GM11168 (cell line): ENCODE results near the gene SPEF1.

Experiments used
- in situ Hi-C: fragments of 300-500 bp; cut with MboI; formaldehyde crosslinking; loops from one replicate; pipeline ENCODE4 v1.12.0; 2022; ENCODE audit warnings: low sequenced_read_pairs; ENCODE audit not compliant: unreplicated experiment

The SPEF1 gene

GRCh38 chr20:3811467-3812258 lies 30.4 kb upstream of the SPEF1 start:
- in situ Hi-C loops, result no loop called here

DNA sequence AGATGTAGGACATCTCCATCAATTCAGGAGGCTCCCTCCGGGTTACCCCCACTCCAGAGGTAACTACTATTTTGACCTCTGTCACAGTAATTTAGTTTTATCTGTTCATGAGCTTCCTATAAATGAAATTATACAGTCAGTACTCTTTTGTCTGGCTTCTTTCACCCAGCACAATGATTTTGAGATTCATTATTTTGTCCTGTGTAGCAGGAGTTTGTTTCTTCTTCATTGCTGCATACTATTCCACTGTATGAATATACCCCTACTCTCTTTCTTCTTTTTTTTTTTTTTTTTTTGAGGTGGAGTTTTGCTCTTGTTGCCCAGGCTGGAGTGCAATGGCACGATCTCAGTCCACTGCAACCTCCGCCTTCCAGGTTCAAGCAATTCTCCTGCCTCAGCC lies 27.3 kb upstream of the SPEF1 start:
- in situ Hi-C loops, result no loop called here

GRCh38 chr20:3804781-3805180 lies 23.5 kb upstream of the SPEF1 start:
- in situ Hi-C loops, result no loop called here

DNA sequence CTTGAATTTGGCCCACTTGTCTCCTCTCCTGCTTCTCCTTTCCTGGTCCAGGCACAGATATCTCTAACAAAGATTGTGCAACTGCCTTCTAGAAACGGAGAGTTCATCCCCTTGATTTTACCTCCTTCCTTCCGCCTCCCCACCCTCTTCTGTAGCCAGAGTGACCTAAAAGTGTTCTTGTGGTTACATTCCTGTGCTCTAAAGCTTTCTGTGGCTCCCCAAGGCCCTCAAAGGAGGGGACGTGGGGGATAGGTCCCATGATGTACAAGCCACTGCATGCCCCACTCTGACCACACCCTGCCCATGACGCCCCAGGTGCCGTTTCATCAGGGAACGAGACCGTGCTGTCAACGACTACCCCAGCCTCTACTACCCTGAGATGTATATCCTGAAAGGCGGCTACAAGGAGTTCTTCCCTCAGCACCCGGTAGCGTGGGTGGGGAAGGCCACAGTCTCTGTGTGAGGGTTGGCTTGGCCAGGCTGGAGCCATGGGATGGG lies 23.1 kb upstream of the SPEF1 start:
- in situ Hi-C loops, result no loop called here

DNA sequence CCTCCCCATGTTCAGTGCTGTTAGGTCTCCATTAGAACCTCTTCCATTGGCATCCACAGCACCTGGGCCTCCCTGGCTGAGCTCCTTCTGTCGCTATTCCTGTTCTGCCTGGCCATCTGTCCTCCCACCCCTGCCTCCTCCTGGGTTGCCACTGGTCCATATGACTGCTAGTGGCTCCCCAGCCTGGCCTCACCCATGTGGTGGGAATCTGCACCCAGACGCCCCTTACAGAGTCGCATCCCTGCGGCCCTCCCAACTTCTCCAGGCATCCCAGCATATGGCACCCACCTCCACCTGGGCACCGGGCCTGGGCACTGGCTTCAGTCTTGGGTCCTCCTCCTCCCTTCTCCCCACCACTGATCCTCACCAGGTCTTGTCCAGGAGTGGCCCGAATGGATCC lies 22.6 kb upstream of the SPEF1 start:
- in situ Hi-C loops, result no loop called here

DNA sequence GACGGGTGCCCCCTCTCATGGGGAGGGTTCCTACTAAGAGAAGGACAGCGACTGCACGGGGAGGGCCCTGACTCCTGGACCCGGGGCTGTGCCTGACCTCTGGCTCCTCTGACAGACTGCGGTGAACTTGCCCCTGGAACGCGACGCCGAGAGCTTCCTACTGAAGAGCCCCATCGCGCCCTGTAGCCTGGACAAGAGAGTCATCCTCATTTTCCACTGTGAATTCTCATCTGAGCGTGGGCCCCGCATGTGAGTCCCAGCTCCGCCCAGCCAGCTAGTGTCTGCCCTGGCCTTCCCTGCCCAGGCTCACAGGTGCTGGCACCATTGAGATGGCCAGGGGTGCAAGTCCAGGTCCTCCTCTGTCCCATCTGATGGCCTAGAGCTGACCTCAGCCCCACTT lies 22.0 kb upstream of the SPEF1 start:
- in situ Hi-C loops, result no loop called here

DNA sequence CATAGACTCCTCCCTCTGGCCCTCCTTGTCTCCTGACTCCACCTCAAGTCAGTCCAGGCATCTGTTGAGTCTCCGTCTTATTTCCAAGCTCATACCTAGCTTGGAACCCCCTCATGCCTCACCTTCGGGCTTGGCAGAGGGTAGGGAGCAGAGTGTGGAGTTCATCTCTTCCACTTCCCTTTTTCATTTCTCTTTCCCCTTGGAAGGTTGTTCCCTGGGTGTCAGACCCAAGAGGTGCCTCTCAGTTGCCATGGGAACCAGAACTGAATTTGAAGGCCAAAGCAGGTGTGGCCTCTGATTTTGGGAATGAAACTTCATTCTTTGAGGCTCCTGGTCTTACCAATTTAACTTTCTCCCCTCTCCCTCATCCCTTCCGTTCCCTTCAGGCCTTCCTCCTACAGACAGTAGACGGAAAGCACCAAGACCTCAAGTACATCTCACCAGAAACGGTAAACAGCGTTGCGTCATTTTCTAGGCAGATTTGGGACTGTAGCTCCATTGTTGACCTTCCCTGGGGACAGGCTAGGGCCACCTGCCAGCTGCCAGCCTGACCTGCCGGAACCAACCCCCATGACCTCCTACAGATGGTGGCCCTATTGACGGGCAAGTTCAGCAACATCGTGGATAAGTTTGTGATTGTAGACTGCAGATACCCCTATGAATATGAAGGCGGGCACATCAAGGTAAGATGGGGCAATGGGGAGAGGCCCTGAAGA lies 21.4 kb upstream of the SPEF1 start:
- in situ Hi-C loops, result no loop called here

DNA sequence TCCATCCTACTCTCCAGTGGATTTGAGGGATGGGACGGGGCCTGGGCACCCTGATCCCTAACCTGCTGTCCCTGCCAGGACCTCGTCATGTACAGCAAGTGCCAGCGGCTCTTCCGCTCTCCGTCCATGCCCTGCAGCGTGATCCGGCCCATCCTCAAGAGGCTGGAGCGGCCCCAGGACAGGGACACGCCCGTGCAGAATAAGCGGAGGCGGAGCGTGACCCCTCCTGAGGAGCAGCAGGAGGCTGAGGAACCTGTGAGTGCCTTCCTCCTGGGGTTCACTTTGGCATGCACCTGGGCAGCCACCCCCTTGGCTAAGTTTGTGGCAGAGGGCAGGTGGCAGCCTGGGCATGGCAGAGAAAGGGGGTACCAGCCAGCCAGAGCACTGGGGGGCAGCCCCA lies 20.6 kb upstream of the SPEF1 start:
- in situ Hi-C loops, result no loop called here

- in situ Hi-C loops, result no loop called here
These were observed 20.1 kb upstream of the SPEF1 start for GRCh38 chr20:3801299-3801698.

- in situ Hi-C loops, result no loop called here
These were observed 19.6 kb upstream of the SPEF1 start for GRCh38 chr20:3800878-3801260.

- in situ Hi-C loops, result no loop called here
These were observed 19.1 kb upstream of the SPEF1 start for GRCh38 chr20:3800256-3800877.

DNA sequence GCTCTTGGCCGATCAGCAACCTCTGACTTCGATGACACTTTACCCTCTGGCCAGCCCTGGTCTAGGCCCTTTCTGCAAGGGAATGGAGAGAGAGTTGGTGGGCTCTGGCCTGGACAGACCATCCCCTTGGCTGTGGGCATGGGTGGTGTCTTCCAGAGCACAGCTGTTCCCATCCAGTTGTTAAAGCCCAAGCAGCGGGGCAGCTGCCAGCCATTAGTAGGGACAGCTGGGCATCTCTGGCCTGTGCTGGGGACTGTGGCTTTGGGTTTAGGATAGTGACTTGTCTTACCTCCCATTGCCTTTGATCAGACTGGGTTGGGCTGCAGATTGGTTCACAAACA lies 17.6 kb upstream of the SPEF1 start:
- in situ Hi-C loops, result no loop called here

DNA sequence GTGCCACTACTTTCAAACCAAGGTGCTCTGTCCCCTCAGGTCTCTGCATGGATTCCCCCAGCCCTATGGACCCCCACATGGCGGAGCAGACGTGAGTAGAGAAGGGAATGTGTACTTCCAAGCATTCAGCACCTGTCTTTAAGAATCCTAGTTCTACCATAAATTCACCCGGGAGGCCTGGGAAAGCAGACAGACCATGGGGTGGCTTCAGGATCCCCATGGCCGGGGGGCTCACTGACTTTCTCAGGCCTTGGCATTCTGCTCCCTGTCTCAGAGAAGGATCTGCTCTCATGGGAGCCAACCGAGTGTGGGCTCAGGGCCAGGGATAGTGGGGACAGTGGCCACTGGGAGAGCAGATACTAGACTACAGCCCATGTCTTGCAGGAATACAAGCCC lies 17.1 kb upstream of the SPEF1 start:
- in situ Hi-C loops, result no loop called here

DNA sequence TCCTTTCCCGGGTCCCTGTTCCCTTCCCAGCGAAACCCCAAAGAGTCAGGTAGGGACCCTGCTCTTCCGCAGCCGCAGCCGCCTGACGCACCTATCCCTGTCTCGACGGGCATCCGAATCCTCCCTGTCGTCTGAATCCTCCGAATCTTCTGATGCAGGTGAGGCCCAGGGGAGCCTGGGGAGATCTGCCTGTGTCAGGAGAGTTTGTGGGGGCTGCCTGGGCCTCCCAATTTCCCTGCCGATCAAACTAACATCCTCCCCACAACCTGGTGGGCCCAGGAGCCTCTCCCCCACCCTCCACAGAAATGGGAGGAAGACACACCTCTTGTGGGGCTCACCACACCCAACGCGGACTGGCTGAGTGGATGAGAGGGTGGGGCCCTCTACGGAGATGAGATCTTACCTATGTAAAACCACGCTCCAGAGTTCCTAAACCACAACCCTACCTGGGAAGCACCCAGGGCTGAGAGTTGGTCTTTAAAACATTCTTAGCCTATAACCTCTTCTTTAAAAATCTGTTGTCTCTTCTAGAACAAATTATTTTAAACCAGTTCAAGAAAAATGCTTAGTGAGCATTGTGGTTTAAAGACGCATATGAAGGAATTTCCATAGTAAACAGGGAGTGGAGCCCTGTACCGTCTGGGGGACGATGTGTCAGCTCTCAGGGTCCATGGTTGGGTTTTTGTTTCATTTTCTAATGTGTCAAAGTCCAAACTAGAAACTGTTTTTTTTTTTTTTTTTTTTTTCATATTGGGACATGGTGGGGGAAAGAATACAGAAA lies 16.5 kb upstream of the SPEF1 start:
- in situ Hi-C loops, result no loop called here

- in situ Hi-C loops, result no loop called here
These were observed 15.9 kb upstream of the SPEF1 start for GRCh38 chr20:3797226-3797545.

DNA sequence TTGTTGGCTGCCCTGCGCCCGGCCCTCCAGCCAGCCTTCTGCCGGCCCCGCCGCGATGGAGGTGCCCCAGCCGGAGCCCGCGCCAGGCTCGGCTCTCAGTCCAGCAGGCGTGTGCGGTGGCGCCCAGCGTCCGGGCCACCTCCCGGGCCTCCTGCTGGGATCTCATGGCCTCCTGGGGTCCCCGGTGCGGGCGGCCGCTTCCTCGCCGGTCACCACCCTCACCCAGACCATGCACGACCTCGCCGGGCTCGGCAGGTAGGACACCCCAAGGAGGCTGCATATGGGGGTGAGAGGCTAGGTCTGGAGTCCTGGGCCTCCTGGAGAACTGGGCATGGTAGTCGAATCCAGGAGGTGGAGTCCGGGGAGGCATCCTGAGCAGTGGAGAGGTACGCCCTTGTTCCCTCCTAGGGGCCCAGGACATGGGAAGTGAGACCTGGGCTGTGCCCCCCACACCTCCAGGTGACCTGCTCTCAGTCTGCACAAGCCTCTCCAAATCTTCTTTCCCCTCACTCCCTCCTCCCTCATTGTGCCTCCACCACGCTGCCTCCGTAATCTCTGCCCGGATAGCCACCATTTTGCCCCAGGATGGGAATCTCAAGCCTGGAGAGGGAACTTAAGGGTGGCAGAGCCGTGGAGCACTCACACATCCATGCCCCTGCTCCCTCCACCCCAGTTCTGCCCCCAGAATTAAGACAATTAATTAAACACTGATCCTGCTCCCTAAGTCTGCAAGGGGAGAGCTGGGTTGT lies 15.4 kb upstream of the SPEF1 start:
- in situ Hi-C loops, result no loop called here

- in situ Hi-C loops, result no loop called here
These were observed 14.5 kb upstream of the SPEF1 start, which contains the start of gene CDC25B for GRCh38 chr20:3795511-3796468. TSS of gene CDC25B (plus strand) at chr20:3796310. CDS start at chr20:3796532, 222 bp downstream.

DNA sequence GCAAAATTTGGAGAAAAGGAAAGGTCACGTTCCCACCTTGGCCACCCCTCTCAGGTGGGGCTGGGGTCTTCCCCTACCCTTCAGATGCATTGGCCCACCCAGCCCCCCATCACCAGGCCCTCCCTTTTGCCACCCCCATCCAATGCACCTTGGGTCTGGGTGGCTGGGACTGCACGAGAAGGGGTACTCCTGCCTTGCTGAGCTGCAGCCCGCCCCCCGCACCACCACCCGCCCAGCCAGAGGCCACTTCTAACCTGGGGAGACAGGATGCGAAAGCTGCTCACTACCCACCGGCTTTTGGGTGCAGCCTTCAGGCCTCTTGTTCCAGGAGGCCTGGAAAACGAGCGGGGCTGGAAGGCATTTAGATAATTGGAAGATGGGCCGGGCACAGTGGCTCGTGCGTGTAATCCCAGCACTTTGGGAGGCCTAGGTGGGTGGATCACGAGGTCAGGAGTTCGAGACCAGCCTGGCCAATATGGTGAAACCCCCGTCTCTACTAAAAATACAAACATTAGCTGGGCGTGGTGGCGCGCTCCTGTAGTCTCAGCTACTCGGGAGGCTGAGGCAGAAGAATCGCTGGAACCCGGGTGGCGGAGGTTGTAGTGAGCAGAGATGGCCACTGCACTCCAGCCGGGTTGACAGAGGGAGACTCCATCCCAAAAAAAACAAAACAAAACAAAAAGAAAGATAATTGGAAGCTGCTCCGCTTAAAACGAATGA lies 13.6 kb upstream of the SPEF1 start:
- in situ Hi-C loops, result no loop called here
